HEK293 (cell line): ENCODE data around the gene CMYA5.

Source experiments
- CTCF ChIA-PET: fragments of 350-600 bp; formaldehyde crosslinking; extraction: SDS; loops from one replicate; lab custom pipeline; 2021; ENCODE audit warnings: antibody characterized with exemption; lab: Yijun Ruan, JAX
- POLR2A ChIA-PET: fragments of 300-600 bp; formaldehyde crosslinking; extraction: SDS; loops from one replicate; lab custom pipeline; 2020; ENCODE audit warnings: antibody characterized with exemption, inconsistent platforms; lab: Yijun Ruan, JAX
- H3K27ac ChIP-seq: fragments of 200-500 bp; sonication (Bioruptor generic); 2 replicates; pipeline ENCODE4 v1.5.1; 2014; ENCODE audit warnings: low read depth, low read length, control low read depth, inconsistent platforms; ENCODE audit errors: extremely low read depth
- H3K36me3 ChIP-seq, 2 experiments: fragments of 200-500 bp in 1 of 2; sonication (Bioruptor generic) in 1 of 2; 1 replicate in 1 of 2; 2 replicates in 1 of 2; pipeline ENCODE4 v1.5.1; 2014 to 2017; ENCODE audit warnings: inconsistent platforms in 2 of 2, low read length in 2 of 2; ENCODE audit not compliant: control insufficient read depth in 2 of 2, insufficient read depth in 1 of 2
- H3K4me1 ChIP-seq: fragments of 200-500 bp; sonication (Bioruptor generic); 2 replicates; pipeline ENCODE4 v1.5.1; 2014; ENCODE audit warnings: mild to moderate bottlenecking, low read length, inconsistent platforms; ENCODE audit not compliant: control insufficient read depth, insufficient read depth
- H3K4me3 ChIP-seq: 2 replicates; pipeline ENCODE4 v1.5.1; 2011; ENCODE audit warnings: low read depth, mild to moderate bottlenecking, control low read depth, low read length, moderate library complexity
- H3K9me3 ChIP-seq: fragments of 200-500 bp; sonication (Bioruptor generic); 2 replicates; pipeline ENCODE4 v1.5.1; 2014; ENCODE audit warnings: low read depth, low read length, inconsistent platforms; ENCODE audit not compliant: control insufficient read depth, insufficient read depth
- ATF2 ChIP-seq: fragments of 450-650 bp; formaldehyde crosslinking; IDR thresholded peaks from 2 replicates; pipeline ENCODE4 v1.5.1; 2016; ENCODE audit warnings: missing biosample characterization, missing genetic modification characterization, low read depth
- BCL11B ChIP-seq: fragments of 450-650 bp; formaldehyde crosslinking; IDR thresholded peaks from 2 replicates; pipeline ENCODE4 v1.5.1; 2016; ENCODE audit warnings: low read depth, missing biosample characterization, missing genetic modification characterization
- CTCF ChIP-seq: fragments of 450-650 bp; formaldehyde crosslinking; IDR thresholded peaks from 2 replicates; pipeline ENCODE4 v1.5.1; 2016; ENCODE audit warnings: missing biosample characterization, missing genetic modification characterization
- GLI4 ChIP-seq: fragments of 450-650 bp; formaldehyde crosslinking; IDR thresholded peaks from 2 replicates; pipeline ENCODE4 v1.5.1; 2016; ENCODE audit warnings: missing biosample characterization, missing genetic modification characterization
- PRDM10 ChIP-seq: fragments of 450-650 bp; formaldehyde crosslinking; IDR thresholded peaks from 2 replicates; pipeline ENCODE4 v1.5.1; 2016; ENCODE audit warnings: missing biosample characterization, missing genetic modification characterization
- REPIN1 ChIP-seq: fragments of 450-650 bp; formaldehyde crosslinking; IDR thresholded peaks from 2 replicates; pipeline ENCODE4 v1.5.1; 2017; ENCODE audit warnings: missing biosample characterization, missing genetic modification characterization, low read depth
- WT1 ChIP-seq: fragments of 450-650 bp; formaldehyde crosslinking; IDR thresholded peaks from 2 replicates; pipeline ENCODE4 v1.5.1; 2016; ENCODE audit warnings: missing biosample characterization, missing genetic modification characterization
- ZBTB21 ChIP-seq: fragments of 450-650 bp; formaldehyde crosslinking; IDR thresholded peaks from 2 replicates; pipeline ENCODE4 v1.5.1; 2017; ENCODE audit warnings: missing biosample characterization, missing genetic modification characterization
- ZNF133 ChIP-seq: fragments of 450-650 bp; formaldehyde crosslinking; IDR thresholded peaks from 2 replicates; pipeline ENCODE4 v1.5.1; 2016; ENCODE audit warnings: missing biosample characterization, missing genetic modification characterization
- ZNF169 ChIP-seq: fragments of 450-650 bp; formaldehyde crosslinking; IDR thresholded peaks from 2 replicates; pipeline ENCODE4 v1.5.1; 2016; ENCODE audit warnings: missing biosample characterization, missing genetic modification characterization
- ZNF202 ChIP-seq: fragments of 450-650 bp; formaldehyde crosslinking; IDR thresholded peaks from 2 replicates; pipeline ENCODE4 v1.5.1; 2016; ENCODE audit warnings: missing biosample characterization, missing genetic modification characterization, borderline replicate concordance
- ZNF211 ChIP-seq: fragments of 450-650 bp; formaldehyde crosslinking; IDR thresholded peaks from 2 replicates; pipeline ENCODE4 v1.5.1; 2016; ENCODE audit warnings: low read depth, missing biosample characterization, missing genetic modification characterization
- ZNF37A ChIP-seq: fragments of 450-650 bp; IDR thresholded peaks from 2 replicates; pipeline ENCODE4 v1.5.1; 2018; ENCODE audit warnings: missing biosample characterization, missing genetic modification characterization
- ZNF391 ChIP-seq: fragments of 450-650 bp; formaldehyde crosslinking; IDR thresholded peaks from 2 replicates; pipeline ENCODE4 v1.5.1; 2016; ENCODE audit warnings: low read depth, missing biosample characterization, missing genetic modification characterization, borderline replicate concordance
- ZNF394 ChIP-seq: fragments of 450-650 bp; formaldehyde crosslinking; IDR thresholded peaks from 2 replicates; pipeline ENCODE4 v1.5.1; 2016; ENCODE audit warnings: missing biosample characterization, missing genetic modification characterization, mild to moderate bottlenecking, moderate library complexity, borderline replicate concordance
- ZNF449 ChIP-seq: fragments of 450-650 bp; formaldehyde crosslinking; IDR thresholded peaks from 2 replicates; pipeline ENCODE4 v1.5.1; 2017; ENCODE audit warnings: missing biosample characterization, mild to moderate bottlenecking, missing genetic modification characterization, moderate library complexity
- ZNF510 ChIP-seq: fragments of 450-650 bp; formaldehyde crosslinking; IDR thresholded peaks from 2 replicates; pipeline ENCODE4 v1.5.1; 2018; ENCODE audit warnings: mild to moderate bottlenecking, missing genetic modification characterization, missing biosample characterization; ENCODE audit not compliant: insufficient replicate concordance
- ZNF513 ChIP-seq: fragments of 450-650 bp; IDR thresholded peaks from 2 replicates; pipeline ENCODE4 v1.5.1; 2018; ENCODE audit warnings: missing biosample characterization, missing genetic modification characterization
- ZNF544 ChIP-seq: fragments of 450-650 bp; formaldehyde crosslinking; IDR thresholded peaks from 2 replicates; pipeline ENCODE4 v1.5.0; 2017; ENCODE audit warnings: missing biosample characterization, missing genetic modification characterization
- ZNF548 ChIP-seq: fragments of 450-650 bp; formaldehyde crosslinking; IDR thresholded peaks from 2 replicates; pipeline ENCODE4 v1.5.1; 2016; ENCODE audit warnings: missing biosample characterization, missing genetic modification characterization
- ZNF580 ChIP-seq: fragments of 450-650 bp; formaldehyde crosslinking; IDR thresholded peaks from 2 replicates; pipeline ENCODE4 v1.5.1; 2016; ENCODE audit warnings: missing biosample characterization, missing genetic modification characterization
- ZNF610 ChIP-seq: fragments of 450-650 bp; formaldehyde crosslinking; IDR thresholded peaks from 2 replicates; pipeline ENCODE4 v1.5.1; 2016; ENCODE audit warnings: missing biosample characterization, missing genetic modification characterization, borderline replicate concordance
- ZNF701 ChIP-seq: fragments of 450-650 bp; formaldehyde crosslinking; IDR thresholded peaks from 2 replicates; pipeline ENCODE4 v1.5.1; 2016; ENCODE audit warnings: missing biosample characterization, missing genetic modification characterization
- ZSCAN16 ChIP-seq: fragments of 450-650 bp; formaldehyde crosslinking; IDR thresholded peaks from 2 replicates; pipeline ENCODE4 v1.5.1; 2016; ENCODE audit warnings: missing biosample characterization, missing genetic modification characterization

CMYA5 gene

GRCh38 chr5:79841172-79841571, 151.5 kb downstream of the CMYA5 start:
- H3K9me3 ChIP-seq: no peaks in the 10 kb centered on the region
- CTCF ChIA-PET: interaction anchor here (0.6 to 1.9 kb wide), 6 partner anchors 15 to 816 kb away, joined by 3 to 7 read pairs (median 4); no protein-coding TSS in a partner anchor
- POLR2A ChIA-PET: no interaction called here
- TF ChIP-seq ZNF449 (tag by site-specific recombination) (no peak), ZNF133 (tag by site-specific recombination) (no peak), ZNF580 (tag by site-specific recombination) (no peak), REPIN1 (tag by site-specific recombination) (no peak), CTCF (tag by site-specific recombination) (no peak), ZNF544 (tag by site-specific recombination) (no peak), ZNF37A (tag by site-specific recombination) (no peak), ZNF169 (tag by site-specific recombination) (no peak), ZSCAN16 (no peak), ZNF211 (tag by site-specific recombination) (no peak), PRDM10 (tag by site-specific recombination) (no peak), ATF2 (tag by site-specific recombination) (no peak), WT1 (tag by site-specific recombination) (no peak)
- no peaks in the 10 kb centered on the region for H3K4me1 ChIP-seq
- no peak overlapping the region for H3K4me3 ChIP-seq
- H3K36me3 ChIP-seq: no peaks in the 10 kb centered on the region
- no peak overlapping the region for H3K27ac ChIP-seq

GRCh38 chr5:79842006-79842881, 152.6 kb downstream of the CMYA5 start:
- no peaks in the 10 kb centered on the region for H3K9me3 ChIP-seq
- no peak overlapping the region for H3K4me3 ChIP-seq
- ChIA-PET CTCF (interaction anchor here (0.6 to 1.9 kb wide), 5 partner anchors 14 to 817 kb away, joined by 3 to 7 read pairs (median 6); no protein-coding TSS in a partner anchor), POLR2A (no interaction called here)
- no peak overlapping the region for H3K27ac ChIP-seq
- no peaks in the 10 kb centered on the region for H3K36me3 ChIP-seq
- no peaks in the 10 kb centered on the region for H3K4me1 ChIP-seq
- TF ChIP-seq BCL11B (tag by site-specific recombination) (no peak), ZNF701 (tag by site-specific recombination) (no peak), ZNF202 (no peak), ZNF394 (no peak), ZNF513 (tag by site-specific recombination) (no peak), ZNF610 (tag by site-specific recombination) (no peak), ZNF391 (tag by site-specific recombination) (no peak), ZNF548 (tag by site-specific recombination) (no peak), GLI4 (no peak), ZNF510 (tag by site-specific recombination) (no peak), ZBTB21 (no peak)
